ENCODE measurements around the gene USP40.

USP40 gene

DNA sequence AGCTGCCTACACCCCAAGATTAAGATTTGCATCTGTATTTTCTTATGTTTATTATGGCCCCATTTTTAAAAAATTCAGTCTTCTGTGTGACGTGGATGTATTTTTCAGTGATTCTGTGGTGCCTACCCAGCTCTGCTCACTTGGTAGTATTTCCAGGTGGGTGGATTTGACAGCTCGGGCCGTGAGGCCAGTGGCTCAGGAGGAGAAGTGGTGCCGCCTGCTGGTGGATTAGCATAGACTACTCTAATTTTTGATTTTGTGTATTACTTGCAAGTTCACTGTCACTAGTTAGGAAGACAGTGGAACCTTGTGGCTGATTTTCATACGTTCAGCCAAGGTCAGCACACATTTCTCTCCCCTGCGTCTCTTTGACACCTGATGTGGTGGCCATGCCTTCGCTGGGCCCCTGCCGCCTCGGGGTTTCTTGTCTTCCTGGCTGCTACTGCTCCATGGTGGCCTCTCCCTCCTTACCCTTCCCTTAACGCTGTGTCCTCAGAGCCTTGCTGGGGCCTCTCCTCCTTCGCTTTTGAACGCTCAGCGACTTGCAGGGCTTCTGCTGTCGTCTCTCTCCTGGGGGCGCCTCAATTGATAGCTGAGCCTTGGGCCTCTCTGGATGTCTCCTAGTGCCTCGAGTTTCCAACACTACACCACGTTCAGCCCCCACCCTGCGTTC is 122.9 kb downstream of the USP40 start:
- peak; percentile 73 to 77 (median 76) for DNase-seq
- no peaks in the 10 kb centered on the region for H3K27me3 Mint-ChIP-seq
- ATAC-seq (replicated peaks) = peak; percentile 100
- H3K36me3 Mint-ChIP-seq (ENCODE audit: insufficient read depth) = peaks cover 51% of the 10 kb centered on the region
- no peaks in the 10 kb centered on the region for H3K9me3 Mint-ChIP-seq
- H3K27ac Mint-ChIP-seq = peak overlapping the region; percentile 27 to 45
- H3K4me1 Mint-ChIP-seq (ENCODE audit: low read depth in 2 of 2) = peaks cover 19% of the 10 kb centered on the region in 2 donors
- H3K4me3 Mint-ChIP-seq = no peak overlapping the region

DNA sequence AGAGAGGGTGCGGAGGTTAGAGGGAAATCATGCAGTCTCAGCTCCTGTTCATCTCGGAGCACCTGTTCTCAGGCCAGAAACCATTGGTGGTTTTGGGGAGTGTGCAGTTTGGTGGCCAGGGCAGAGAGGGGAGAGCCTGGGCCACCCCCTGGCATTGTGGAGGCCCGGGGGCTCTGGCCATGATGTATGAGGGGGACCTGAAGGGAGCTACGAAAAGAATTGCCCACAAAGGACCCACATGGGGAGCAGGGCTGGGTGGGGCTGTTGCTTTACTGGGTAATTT is 124.6 kb downstream of the USP40 start:
- no peaks in the 10 kb centered on the region for H3K27me3 Mint-ChIP-seq
- peaks cover 51% of the 10 kb centered on the region for H3K36me3 Mint-ChIP-seq (ENCODE audit: insufficient read depth)
- H3K4me3 Mint-ChIP-seq = no peak overlapping the region
- H3K9me3 Mint-ChIP-seq = no peaks in the 10 kb centered on the region
- DNase-seq (no peak), ATAC-seq (replicated peaks) (no peak)
- H3K4me1 Mint-ChIP-seq (ENCODE audit: low read depth in 2 of 2) = peaks cover 17 to 19% of the 10 kb centered on the region in 2 donors
- H3K27ac Mint-ChIP-seq = peak overlapping the region in 1 of 2 donors; percentile 87

DNA sequence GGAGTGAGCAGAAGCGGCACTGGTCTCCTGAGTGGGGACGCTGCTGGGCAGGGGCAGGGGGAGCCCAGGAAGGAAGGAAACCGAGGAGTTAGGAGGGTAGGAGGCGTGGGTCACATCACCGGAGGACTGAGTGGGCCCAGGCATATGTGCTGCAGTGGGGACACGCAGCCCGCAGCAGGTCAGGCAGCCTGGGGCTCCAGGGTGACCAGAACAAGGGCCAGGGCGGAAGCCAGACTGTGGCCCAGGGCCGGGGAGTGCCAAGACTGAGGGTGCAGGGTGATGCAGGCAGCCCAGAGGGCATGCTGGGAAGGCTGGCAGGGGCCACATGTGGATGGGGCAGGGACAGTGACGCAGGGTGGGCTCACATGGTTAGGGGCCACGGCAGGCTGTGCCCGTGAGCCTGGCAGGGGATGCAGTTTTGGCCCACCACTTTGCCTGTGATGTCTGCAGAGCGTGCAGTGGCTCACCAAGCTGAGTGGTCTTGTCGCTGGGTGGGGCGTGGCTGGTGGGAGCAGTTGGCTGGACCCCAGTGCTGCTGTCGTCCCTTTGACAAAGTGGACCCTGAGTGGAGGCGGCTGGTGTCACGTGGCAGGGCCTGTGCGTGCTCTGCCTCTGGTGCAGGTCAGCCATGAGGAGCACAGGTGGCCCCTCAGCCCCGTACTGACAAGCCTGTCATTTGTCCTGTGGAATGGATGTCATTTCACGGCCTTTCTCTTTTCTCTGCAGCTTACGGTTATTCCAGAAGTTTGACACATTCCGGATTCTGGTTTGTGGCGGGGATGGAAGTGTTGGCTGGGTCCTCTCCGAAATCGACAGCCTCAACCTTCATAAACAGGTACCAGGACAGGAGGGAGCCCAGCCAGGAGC is 125.2 kb downstream of the USP40 start:
- Mint-ChIP-seq H3K9me3 (no peaks in the 10 kb centered on the region), H3K4me1 (ENCODE audit: low read depth in 2 of 2) (peaks cover 17 to 19% of the 10 kb centered on the region in 2 donors), H3K36me3 (ENCODE audit: insufficient read depth) (peaks cover 56% of the 10 kb centered on the region), H3K27ac (peak overlapping the region; percentile 71 to 87), H3K27me3 (no peaks in the 10 kb centered on the region), H3K4me3 (no peak overlapping the region)
- no peak for ATAC-seq (replicated peaks)
- no peak for DNase-seq

- H3K27ac Mint-ChIP-seq = peak overlapping the region; percentile 71 to 87
- peaks cover 17 to 19% of the 10 kb centered on the region in 2 donors for H3K4me1 Mint-ChIP-seq (ENCODE audit: low read depth in 2 of 2)
- H3K27me3 Mint-ChIP-seq = no peaks in the 10 kb centered on the region
- DNase-seq = no peak
- peaks cover 50% of the 10 kb centered on the region for H3K36me3 Mint-ChIP-seq (ENCODE audit: insufficient read depth)
- no peak for ATAC-seq (replicated peaks)
- H3K9me3 Mint-ChIP-seq = no peaks in the 10 kb centered on the region
- no peak overlapping the region for H3K4me3 Mint-ChIP-seq
These were observed 125.9 kb downstream of the USP40 start for GRCh38 chr2:233440714-233441113.

- H3K4me1 Mint-ChIP-seq (ENCODE audit: low read depth in 2 of 2) = peaks cover 17 to 19% of the 10 kb centered on the region in 2 donors
- no peak overlapping the region for H3K4me3 Mint-ChIP-seq
- H3K9me3 Mint-ChIP-seq = no peaks in the 10 kb centered on the region
- ATAC-seq (replicated peaks) (no peak), DNase-seq (no peak)
- H3K36me3 Mint-ChIP-seq (ENCODE audit: insufficient read depth) = peaks cover 49% of the 10 kb centered on the region
- H3K27ac Mint-ChIP-seq = peak overlapping the region in 1 of 2 donors; percentile 87
- no peaks in the 10 kb centered on the region for H3K27me3 Mint-ChIP-seq
These were observed 126.3 kb downstream of the USP40 start for GRCh38 chr2:233440314-233440713.

- Mint-ChIP-seq H3K4me1 (ENCODE audit: low read depth in 2 of 2) (peaks cover 15 to 23% of the 10 kb centered on the region in 2 donors), H3K9me3 (no peaks in the 10 kb centered on the region), H3K4me3 (no peak overlapping the region), H3K36me3 (ENCODE audit: insufficient read depth) (peaks cover 48% of the 10 kb centered on the region), H3K27me3 (no peaks in the 10 kb centered on the region), H3K27ac (peak overlapping the region in 1 of 2 donors; percentile 77)
- no peak for DNase-seq
- no peak for ATAC-seq (replicated peaks)
These were observed 127.4 kb downstream of the USP40 start for GRCh38 chr2:233439191-233439590.

DNA sequence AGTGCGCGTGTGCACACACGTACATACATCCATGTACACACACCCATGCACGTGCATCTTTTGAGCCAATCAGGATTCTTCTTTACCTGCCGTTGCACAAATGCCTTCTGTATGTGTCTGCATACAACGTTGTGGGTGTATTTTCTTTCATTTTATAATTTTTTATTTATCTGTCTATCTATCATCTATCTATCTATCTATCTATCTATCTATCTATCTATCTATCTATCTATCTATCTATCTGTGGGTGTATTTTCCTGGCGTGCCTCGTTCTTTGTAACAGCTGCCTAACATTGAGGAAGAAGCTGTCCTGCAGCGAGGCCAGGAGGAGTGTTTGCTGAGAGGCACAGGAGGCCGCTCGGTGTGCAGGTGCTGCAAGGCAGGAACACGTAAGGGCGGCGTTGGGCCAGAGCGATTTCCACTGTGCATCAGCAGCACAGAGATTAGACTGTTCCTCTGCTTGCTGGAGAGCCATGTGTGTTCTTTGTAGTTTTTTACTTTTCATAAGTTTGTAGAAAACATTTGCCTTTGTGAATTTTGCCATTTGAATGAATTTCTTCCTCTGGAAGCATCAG is 127.9 kb downstream of the USP40 start:
- ATAC-seq (replicated peaks) (no peak), DNase-seq (no peak)
- Mint-ChIP-seq H3K4me3 (no peak overlapping the region), H3K36me3 (ENCODE audit: insufficient read depth) (peaks cover 48% of the 10 kb centered on the region), H3K27ac (peak overlapping the region; percentile 77 to 82), H3K9me3 (no peaks in the 10 kb centered on the region), H3K27me3 (no peaks in the 10 kb centered on the region), H3K4me1 (ENCODE audit: low read depth in 2 of 2) (peaks cover 15 to 19% of the 10 kb centered on the region in 2 donors)

- H3K9me3 Mint-ChIP-seq = no peaks in the 10 kb centered on the region
- H3K27me3 Mint-ChIP-seq = no peaks in the 10 kb centered on the region
- peaks cover 12 to 13% of the 10 kb centered on the region in 2 donors for H3K4me1 Mint-ChIP-seq (ENCODE audit: low read depth in 2 of 2)
- H3K36me3 Mint-ChIP-seq (ENCODE audit: insufficient read depth) = peaks cover 51% of the 10 kb centered on the region
- ATAC-seq (replicated peaks) (no peak), DNase-seq (no peak)
- no peak overlapping the region for H3K27ac Mint-ChIP-seq
- H3K4me3 Mint-ChIP-seq = no peak overlapping the region
These were observed 129.1 kb downstream of the USP40 start for GRCh38 chr2:233437439-233437955.

GRCh38 chr2:233436691-233437438 is 129.7 kb downstream of the USP40 start:
- Mint-ChIP-seq H3K4me1 (ENCODE audit: low read depth in 2 of 2) (peaks cover 10 to 13% of the 10 kb centered on the region in 2 donors), H3K27ac (no peak overlapping the region), H3K4me3 (no peak overlapping the region), H3K9me3 (no peaks in the 10 kb centered on the region), H3K27me3 (no peaks in the 10 kb centered on the region), H3K36me3 (ENCODE audit: insufficient read depth) (peaks cover 48% of the 10 kb centered on the region)
- DNase-seq = no peak
- no peak for ATAC-seq (replicated peaks)

DNA sequence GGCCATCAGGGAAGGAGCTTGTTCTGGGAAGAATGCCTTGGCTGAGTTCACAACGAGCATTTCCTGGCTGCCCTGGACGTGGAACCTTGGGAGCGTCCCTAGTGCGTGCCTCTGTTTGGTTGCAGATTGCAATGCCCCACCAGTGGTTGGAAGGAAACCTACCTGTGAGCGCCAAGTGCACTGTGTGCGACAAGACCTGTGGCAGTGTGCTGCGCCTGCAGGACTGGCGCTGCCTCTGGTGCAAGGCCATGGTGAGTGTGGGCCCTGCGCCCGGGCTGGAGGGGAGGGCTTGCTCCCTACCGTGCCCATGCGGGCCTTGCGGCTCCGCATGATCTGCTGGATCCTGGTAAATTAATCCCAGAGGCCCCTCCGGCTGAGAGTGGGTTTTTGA is 130.4 kb downstream of the USP40 start:
- Mint-ChIP-seq H3K27ac (no peak overlapping the region), H3K27me3 (no peaks in the 10 kb centered on the region), H3K4me3 (no peak overlapping the region), H3K4me1 (ENCODE audit: low read depth in 2 of 2) (peaks cover 9 to 11% of the 10 kb centered on the region in 2 donors), H3K9me3 (no peaks in the 10 kb centered on the region), H3K36me3 (ENCODE audit: insufficient read depth) (peaks cover 50% of the 10 kb centered on the region)
- no peak for DNase-seq
- ATAC-seq (replicated peaks) = no peak

- no peak for ATAC-seq (replicated peaks)
- Mint-ChIP-seq H3K27ac (no peak overlapping the region), H3K36me3 (ENCODE audit: insufficient read depth) (peaks cover 46% of the 10 kb centered on the region), H3K4me3 (no peak overlapping the region), H3K4me1 (ENCODE audit: low read depth in 2 of 2) (peaks cover 6 to 7% of the 10 kb centered on the region in 2 donors), H3K9me3 (no peaks in the 10 kb centered on the region), H3K27me3 (no peaks in the 10 kb centered on the region)
- no peak for DNase-seq
These were observed 131.0 kb downstream of the USP40 start for GRCh38 chr2:233435436-233436190.

DNA sequence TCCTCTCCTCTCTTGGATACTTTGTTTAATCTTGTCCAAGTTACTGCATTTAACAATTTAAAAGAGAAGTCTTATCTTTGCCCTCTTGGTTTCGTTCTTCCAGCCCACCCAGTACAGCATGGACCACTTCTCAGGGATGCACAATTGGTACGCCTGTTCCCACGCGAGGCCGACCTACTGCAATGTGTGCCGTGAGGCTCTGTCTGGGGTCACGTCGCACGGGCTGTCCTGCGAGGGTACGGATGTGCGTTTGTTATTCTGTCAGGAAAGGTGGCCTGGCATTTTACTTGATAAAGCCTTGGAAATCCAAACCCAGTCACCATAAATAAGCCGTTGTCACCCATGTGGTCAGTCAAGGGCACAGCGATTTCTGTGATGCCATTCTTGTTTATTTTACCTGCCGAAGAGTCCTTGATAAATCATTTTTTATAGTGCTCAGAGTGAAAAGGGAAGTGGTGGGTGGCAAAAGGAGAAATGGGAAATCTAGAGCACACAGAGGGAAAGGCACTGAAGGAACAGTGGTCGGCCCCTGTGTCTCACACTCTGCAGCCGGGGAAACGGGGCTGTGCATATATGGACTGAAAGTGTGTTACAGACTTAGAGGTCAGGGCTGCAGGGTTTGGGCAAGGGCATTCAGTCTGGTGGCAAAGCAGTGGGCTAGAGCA is 131.8 kb downstream of the USP40 start:
- ATAC-seq (replicated peaks) = no peak
- peaks cover 5 to 12% of the 10 kb centered on the region in 2 donors for H3K4me1 Mint-ChIP-seq (ENCODE audit: low read depth in 2 of 2)
- no peaks in the 10 kb centered on the region for H3K9me3 Mint-ChIP-seq
- H3K36me3 Mint-ChIP-seq (ENCODE audit: insufficient read depth) = peaks cover 42% of the 10 kb centered on the region
- H3K27me3 Mint-ChIP-seq = no peaks in the 10 kb centered on the region
- no peak overlapping the region for H3K4me3 Mint-ChIP-seq
- DNase-seq = no peak
- peak overlapping the region in 1 of 2 donors; percentile 4 for H3K27ac Mint-ChIP-seq

Data from effector memory CD8-positive, alpha-beta T cell (primary cell).